OCI-LY1 (cell line): ENCODE measurements around the gene TNNT3.

Source experiments
- H2AFZ ChIP-seq: fragments of 200-600 bp; sonication (generic), shearing (Covaris generic); 2 replicates; pipeline ENCODE4 v1.6.0; 2014; ENCODE audit warnings: antibody characterized with exemption, mild to moderate bottlenecking, low read length
- H3F3A ChIP-seq: fragments of 200-600 bp; sonication (generic), shearing (Covaris generic); 2 replicates; pipeline ENCODE4 v1.6.0; 2014; ENCODE audit warnings: mild to moderate bottlenecking, antibody characterized with exemption, low read length, moderate library complexity; ENCODE audit not compliant: insufficient read depth
- H3K27ac ChIP-seq: fragments of 200-600 bp; sonication (generic); 2 replicates; pipeline ENCODE4 v1.5.1; 2014; ENCODE audit warnings: low read length, mixed run types, mild to moderate bottlenecking, low read depth; ENCODE audit not compliant: poor library complexity, severe bottlenecking
- H3K27me3 ChIP-seq: fragments of 200-600 bp; sonication (generic); 2 replicates; pipeline ENCODE4 v1.6.0; 2014; ENCODE audit warnings: antibody characterized with exemption, mild to moderate bottlenecking, low read length, moderate library complexity; ENCODE audit not compliant: insufficient read depth
- H3K36me3 ChIP-seq: fragments of 200-600 bp; sonication (generic); 2 replicates; pipeline ENCODE4 v1.6.1; 2014; ENCODE audit warnings: mild to moderate bottlenecking, antibody characterized with exemption, low read length, moderate library complexity, mixed read lengths; ENCODE audit not compliant: insufficient read depth
- H3K4me1 ChIP-seq: fragments of 200-600 bp; sonication (generic); 2 replicates; pipeline ENCODE4 v1.5.1; 2014; ENCODE audit warnings: mild to moderate bottlenecking, low read length, moderate library complexity; ENCODE audit not compliant: insufficient read depth, severe bottlenecking
- H3K4me2 ChIP-seq: fragments of 200-600 bp; sonication (generic), shearing (Covaris generic); 2 replicates; pipeline ENCODE4 v1.6.1; 2014; ENCODE audit warnings: low read length
- H3K4me3 ChIP-seq: fragments of 200-600 bp; sonication (generic); 2 replicates; pipeline ENCODE4 v1.5.1; 2014; ENCODE audit warnings: low read length, low read depth, mild to moderate bottlenecking, mixed read lengths; ENCODE audit not compliant: poor library complexity, severe bottlenecking
- H3K79me2 ChIP-seq: fragments of 200-600 bp; shearing (Covaris generic); 2 replicates; pipeline ENCODE4 v1.6.1; 2016; ENCODE audit warnings: mixed run types, low read length, mixed read lengths; ENCODE audit not compliant: insufficient read depth
- H3K9ac ChIP-seq: fragments of 200-600 bp; sonication (generic), shearing (Covaris generic); 2 replicates; pipeline ENCODE4 v1.6.1; 2014; ENCODE audit warnings: mild to moderate bottlenecking, low read length, mixed read lengths
- H3K9me2 ChIP-seq: fragments of 200-600 bp; sonication (generic), shearing (Covaris generic); 2 replicates; pipeline ENCODE4 v1.6.1; 2014; ENCODE audit warnings: low read depth, mild to moderate bottlenecking, low read length, mixed read lengths
- H3K9me3 ChIP-seq: fragments of 200-600 bp; shearing (Covaris generic); 2 replicates; pipeline ENCODE4 v1.6.1; 2014; ENCODE audit warnings: low read length, mixed read lengths
- H4K20me1 ChIP-seq: fragments of 200-600 bp; sonication (generic), shearing (Covaris generic); 2 replicates; pipeline ENCODE4 v1.6.0; 2016; ENCODE audit warnings: mild to moderate bottlenecking, low read length; ENCODE audit not compliant: insufficient read depth
- CTCF ChIP-seq: fragments of 200-600 bp; sonication (generic), shearing (Covaris generic); IDR thresholded peaks from 2 replicates; pipeline ENCODE4 v1.5.1; 2017; ENCODE audit warnings: mild to moderate bottlenecking, antibody characterized with exemption, low read length, moderate library complexity, mixed read lengths
- EZH2 ChIP-seq: fragments of 200-600 bp; sonication (generic), shearing (Covaris generic); IDR thresholded peaks from 2 replicates; pipeline ENCODE4 v1.8.0; 2017; ENCODE audit warnings: borderline replicate concordance, mixed run types, mild to moderate bottlenecking, antibody characterized with exemption, low read length, moderate library complexity, mixed read lengths

The TNNT3 gene

GRCh38 chr11:1988174-1988573, 68.7 kb downstream of the TNNT3 start:
- Histone ChIP-seq H3K9me2 (no peaks in the 10 kb centered on the region), H4K20me1 (no peaks in the 10 kb centered on the region)
- TF ChIP-seq CTCF (no peak), EZH2 (no peak)

More at GRCh38 chr11:1988174-1988573, 68.7 kb downstream of the TNNT3 start:
- Histone ChIP-seq H3K4me1 (no peaks in the 10 kb centered on the region), H3F3A (no peaks in the 10 kb centered on the region), H3K79me2 (no peaks in the 10 kb centered on the region), H3K27me3 (no peaks in the 10 kb centered on the region), H3K36me3 (no peaks in the 10 kb centered on the region), H3K27ac (no peak overlapping the region), H3K9ac (no peak overlapping the region), H2AFZ (no peak overlapping the region), H3K4me2 (no peak overlapping the region), H3K9me3 (no peaks in the 10 kb centered on the region), H3K4me3 (no peak overlapping the region)
